Progenitor cell of endocrine pancreas (in vitro differentiated cells): ENCODE measurements around the gene AKNAD1. TPM values are rescaled to one million over a fixed set of nuclear protein-coding genes. Genes with fewer than 3 reads are reported as not detected.

ENCODE experiments used
- DNase-seq: peaks from one replicate; pipeline ENCODE4 v3.0.0; 2021; ENCODE audit warnings: low spot score; ENCODE audit not compliant: unreplicated experiment
- H3K27ac Mint-ChIP-seq: 2 replicates; pipeline ENCODE4 v1.8.0; 2021; ENCODE audit warnings: mild to moderate bottlenecking, moderate library complexity, mixed read lengths
- H3K27me3 Mint-ChIP-seq: 2 replicates; pipeline ENCODE4 v1.8.0; 2021; ENCODE audit warnings: mixed read lengths
- H3K36me3 Mint-ChIP-seq: 2 replicates; pipeline ENCODE4 v1.8.0; 2022; ENCODE audit warnings: mixed read lengths; ENCODE audit not compliant: insufficient read depth
- H3K4me1 Mint-ChIP-seq: 2 replicates; pipeline ENCODE4 v1.8.0; 2021; ENCODE audit warnings: low read depth, mixed read lengths
- H3K4me3 Mint-ChIP-seq: 2 replicates; pipeline ENCODE4 v1.8.0; 2021; ENCODE audit warnings: low read depth, mild to moderate bottlenecking, moderate library complexity, mixed read lengths
- H3K9me3 Mint-ChIP-seq: 2 replicates; pipeline ENCODE4 v1.8.0; 2021; ENCODE audit warnings: low read depth, mixed read lengths
- total RNA-seq: library from RNA; stranded (reverse); gene quantifications from 2 replicates; pipeline ENCODE4 v1.2.1, GENCODE V29; 2021
- TF ChIP-seq, protein P1 (sequence below): fragments of 200-600 bp; sonication (generic); IDR thresholded peaks from one replicate; pipeline ENCODE4 v1.5.0; 2021; ENCODE audit warnings: antibody characterized with exemption, mild to moderate bottlenecking; ENCODE audit not compliant: unreplicated experiment

The AKNAD1 gene
- total RNA-seq, 1 donor from 2014 or later, result not detected

DNA sequence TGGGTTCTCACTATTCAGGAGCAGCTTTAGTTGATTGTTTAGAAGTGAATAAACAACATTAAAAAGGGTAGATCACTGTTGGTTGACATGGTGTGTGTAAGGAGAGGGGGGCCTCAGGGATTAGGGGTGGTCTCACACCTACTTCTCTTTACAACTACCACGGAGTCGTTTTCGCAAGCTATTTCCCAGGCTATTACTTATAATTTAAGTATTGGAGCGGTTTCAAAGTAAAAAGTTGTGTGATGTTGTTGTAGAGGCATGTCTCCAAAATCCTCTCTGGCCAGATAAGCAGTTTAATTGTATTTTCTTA is 21.2 kb upstream of the AKNAD1 start:
- no peak for DNase-seq
- H3K27me3 Mint-ChIP-seq, result peaks cover 4% of the 10 kb centered on the region
- TF ChIP-seq, protein P1, sequence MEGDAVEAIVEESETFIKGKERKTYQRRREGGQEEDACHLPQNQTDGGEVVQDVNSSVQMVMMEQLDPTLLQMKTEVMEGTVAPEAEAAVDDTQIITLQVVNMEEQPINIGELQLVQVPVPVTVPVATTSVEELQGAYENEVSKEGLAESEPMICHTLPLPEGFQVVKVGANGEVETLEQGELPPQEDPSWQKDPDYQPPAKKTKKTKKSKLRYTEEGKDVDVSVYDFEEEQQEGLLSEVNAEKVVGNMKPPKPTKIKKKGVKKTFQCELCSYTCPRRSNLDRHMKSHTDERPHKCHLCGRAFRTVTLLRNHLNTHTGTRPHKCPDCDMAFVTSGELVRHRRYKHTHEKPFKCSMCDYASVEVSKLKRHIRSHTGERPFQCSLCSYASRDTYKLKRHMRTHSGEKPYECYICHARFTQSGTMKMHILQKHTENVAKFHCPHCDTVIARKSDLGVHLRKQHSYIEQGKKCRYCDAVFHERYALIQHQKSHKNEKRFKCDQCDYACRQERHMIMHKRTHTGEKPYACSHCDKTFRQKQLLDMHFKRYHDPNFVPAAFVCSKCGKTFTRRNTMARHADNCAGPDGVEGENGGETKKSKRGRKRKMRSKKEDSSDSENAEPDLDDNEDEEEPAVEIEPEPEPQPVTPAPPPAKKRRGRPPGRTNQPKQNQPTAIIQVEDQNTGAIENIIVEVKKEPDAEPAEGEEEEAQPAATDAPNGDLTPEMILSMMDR, result no peak
- H3K4me1 Mint-ChIP-seq, result peaks cover 6% of the 10 kb centered on the region
- no peak overlapping the region for H3K27ac Mint-ChIP-seq
- H3K9me3 Mint-ChIP-seq, result no peaks in the 10 kb centered on the region
- peak overlapping the region; percentile 92 for H3K4me3 Mint-ChIP-seq
- no peaks in the 10 kb centered on the region for H3K36me3 Mint-ChIP-seq

DNA sequence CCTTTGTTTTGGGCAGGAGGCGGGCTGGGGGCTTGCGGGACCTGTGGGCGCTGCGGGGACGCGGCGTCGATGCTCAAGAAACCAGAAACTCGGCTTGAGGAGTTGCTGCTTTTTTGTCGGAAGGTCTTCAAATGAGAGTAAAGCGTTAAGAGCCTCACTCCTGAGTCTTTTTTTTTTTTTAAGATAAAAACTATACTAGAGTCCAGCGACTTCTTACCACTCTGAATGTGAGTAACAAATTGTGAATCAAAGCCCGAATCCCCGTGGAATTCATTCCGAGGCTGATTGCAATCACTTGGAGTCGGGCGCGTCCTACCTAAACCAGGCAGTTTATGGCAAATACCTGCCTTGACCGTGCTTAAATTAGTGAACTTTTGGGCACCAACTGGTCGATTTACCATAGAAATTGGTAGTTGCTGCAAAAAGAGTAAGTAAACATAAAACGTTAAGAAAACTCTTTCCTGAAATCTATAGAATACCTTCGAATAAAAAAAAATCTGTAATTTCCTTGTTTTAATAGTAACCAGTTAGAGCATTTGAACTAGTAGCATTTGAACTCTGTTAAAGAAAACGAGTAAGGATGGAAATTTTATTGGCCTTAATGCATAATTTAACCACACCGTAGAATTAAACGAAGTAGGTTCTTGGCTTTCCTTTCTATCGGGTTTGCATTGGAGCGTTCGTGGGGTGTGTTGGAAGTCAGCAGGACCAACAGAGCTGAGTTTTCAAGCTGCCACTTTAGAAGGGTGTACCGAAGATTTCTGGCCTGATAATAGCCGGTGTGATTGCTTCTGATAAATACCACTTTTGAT is 20.7 kb upstream of the AKNAD1 start:
- Mint-ChIP-seq H3K36me3 (no peaks in the 10 kb centered on the region), H3K4me3 (peak overlapping the region; percentile 92), H3K27ac (peak overlapping the region; percentile 93), H3K9me3 (no peaks in the 10 kb centered on the region), H3K27me3 (peaks cover 4% of the 10 kb centered on the region), H3K4me1 (peaks cover 6% of the 10 kb centered on the region)
- DNase-seq, result no peak
- TF ChIP-seq, protein P1, result no peak

DNA sequence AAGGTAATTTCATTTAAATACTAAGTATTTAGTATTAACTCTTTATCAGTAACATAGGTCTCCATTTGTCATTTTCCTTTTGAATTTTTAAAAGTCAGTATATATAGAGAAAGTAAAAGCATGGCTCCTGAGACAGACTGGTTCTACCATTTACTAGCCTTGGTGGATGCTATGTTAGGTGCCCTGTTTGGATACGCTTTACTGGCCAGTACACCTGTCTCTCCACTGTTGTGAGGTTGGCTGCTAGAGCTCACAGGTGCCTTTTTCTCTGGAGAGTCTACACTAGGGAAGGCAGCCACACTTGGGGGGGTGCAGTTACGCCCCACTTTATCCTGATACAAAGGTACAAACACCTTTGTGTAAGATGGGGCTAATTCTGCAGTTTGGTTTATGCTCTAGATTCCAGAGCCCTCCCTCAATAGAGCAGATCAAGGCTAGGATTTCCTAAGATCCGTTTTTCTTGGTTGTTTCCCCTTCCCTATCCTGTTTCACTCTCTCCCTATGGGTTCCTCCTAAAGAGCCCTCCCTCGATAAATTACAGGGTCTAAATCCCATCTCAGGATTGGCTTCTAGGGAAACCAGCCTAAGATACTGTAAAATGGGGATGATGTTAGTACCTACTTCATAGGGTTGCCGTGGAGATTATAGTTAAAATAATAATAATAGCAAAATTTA is 14.3 kb upstream of the AKNAD1 start:
- Mint-ChIP-seq H3K4me3 (no peak overlapping the region), H3K27me3 (peaks cover 3% of the 10 kb centered on the region), H3K27ac (no peak overlapping the region), H3K9me3 (no peaks in the 10 kb centered on the region), H3K4me1 (no peaks in the 10 kb centered on the region), H3K36me3 (no peaks in the 10 kb centered on the region)
- no peak for DNase-seq
- TF ChIP-seq, protein P1, result no peak

DNA sequence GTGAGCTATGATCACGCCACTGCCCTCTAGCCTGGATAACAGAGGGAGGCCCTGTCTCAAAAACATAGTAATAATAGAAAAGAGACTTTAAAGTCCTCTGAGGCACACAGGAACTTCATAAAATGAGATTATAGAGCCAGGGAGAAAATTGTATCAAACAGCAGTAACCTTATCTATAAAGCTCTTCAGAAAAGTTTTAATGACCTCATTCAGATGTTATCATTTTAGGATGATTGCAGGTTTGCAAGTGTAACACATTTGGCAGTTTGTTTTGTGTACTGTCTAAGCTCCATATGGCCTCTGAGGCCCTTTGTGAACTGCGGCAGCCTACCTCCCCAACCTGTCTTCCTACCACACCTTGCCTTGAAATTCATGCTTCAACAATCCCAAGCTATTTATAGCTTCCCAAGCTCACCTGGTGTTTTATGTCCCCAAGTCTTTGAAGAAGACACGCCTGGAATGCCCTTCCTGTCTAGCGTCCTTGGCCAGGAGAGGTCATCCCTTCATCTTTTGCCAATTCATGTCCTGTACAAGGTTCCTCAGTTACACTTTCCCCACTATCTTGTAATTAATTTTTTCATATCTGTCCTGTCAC is 8.5 kb upstream of the AKNAD1 start:
- Mint-ChIP-seq H3K36me3 (no peaks in the 10 kb centered on the region), H3K9me3 (no peaks in the 10 kb centered on the region), H3K4me3 (no peak overlapping the region), H3K27me3 (peaks cover 3% of the 10 kb centered on the region), H3K27ac (no peak overlapping the region), H3K4me1 (no peaks in the 10 kb centered on the region)
- TF ChIP-seq, protein P1, result no peak
- no peak for DNase-seq

DNA sequence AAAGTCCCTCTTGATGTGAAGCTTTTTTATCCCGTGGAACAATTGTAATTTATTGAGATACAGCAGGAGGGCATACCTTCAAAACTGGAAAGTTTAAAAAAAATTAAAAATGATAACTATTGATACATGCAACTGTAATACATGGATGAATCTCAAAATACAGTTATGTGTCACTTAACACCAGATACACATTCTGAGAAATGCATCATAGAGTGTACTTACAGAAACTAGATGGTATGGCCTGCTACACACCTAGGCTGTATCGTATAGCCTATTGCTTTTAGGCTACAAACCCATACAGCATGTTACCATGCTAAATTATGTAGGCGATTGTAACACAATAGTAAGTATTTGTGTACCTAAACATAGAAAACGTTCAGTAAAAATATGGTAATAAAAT is 7.1 kb upstream of the AKNAD1 start:
- no peak overlapping the region for H3K27ac Mint-ChIP-seq
- H3K4me1 Mint-ChIP-seq, result no peaks in the 10 kb centered on the region
- TF ChIP-seq, protein P1, result no peak
- H3K36me3 Mint-ChIP-seq, result no peaks in the 10 kb centered on the region
- no peak for DNase-seq
- no peaks in the 10 kb centered on the region for H3K9me3 Mint-ChIP-seq
- H3K27me3 Mint-ChIP-seq, result peaks cover 3% of the 10 kb centered on the region
- H3K4me3 Mint-ChIP-seq, result no peak overlapping the region
